Breast epithelium (tissue), 4 donors: ENCODE measurements around the gene PKNOX2. TPM values are rescaled to one million over a fixed set of nuclear protein-coding genes. Genes with fewer than 3 reads are reported as not detected.

Source experiments
- DNase-seq, 2 donors: peaks; one replicate each; pipeline ENCODE4 v3.0.0-alpha.2; 2019; ENCODE audit warnings: low spot score in 2 of 2
- H3K27ac ChIP-seq, 2 donors: fragments of 200-600 bp; sonication (generic) in 1 of 2; one replicate each; pipeline ENCODE4 v1.5.1; 2016 to 2019; ENCODE audit warnings: mild to moderate bottlenecking in 1 of 2
- H3K27me3 ChIP-seq, 2 donors: fragments of 200-600 bp; sonication (generic) in 1 of 2; one replicate each; pipeline versions ENCODE4 v1.5.1 to v1.6.0; 2017 to 2019; ENCODE audit warnings: control low read depth in 1 of 2, mild to moderate bottlenecking in 1 of 2
- H3K36me3 ChIP-seq: fragments of 200-600 bp; one replicate; pipeline ENCODE4 v1.5.1; 2019
- H3K4me1 ChIP-seq, 2 donors: fragments of 200-600 bp; sonication (generic); one replicate each; pipeline ENCODE4 v1.5.1; 2016 to 2019; ENCODE audit warnings: control low read depth in 1 of 2
- H3K4me3 ChIP-seq, 3 donors: fragments of 200-600 bp; sonication (generic); 1 replicate in 2 of 3; 2 replicates in 1 of 3; pipeline ENCODE4 v1.5.1; 2016 to 2019; ENCODE audit warnings: mild to moderate bottlenecking in 3 of 3, moderate library complexity in 2 of 3
- H3K9me3 ChIP-seq, 2 donors: fragments of 200-600 bp; sonication (generic) in 1 of 2; one replicate each; pipeline ENCODE4 v1.5.1; 2016 to 2019; ENCODE audit warnings: control low read depth in 1 of 2
- POLR2A ChIP-seq: fragments of 450-650 bp; IDR thresholded peaks from one replicate; pipeline ENCODE4 v1.6.1; 2016; ENCODE audit warnings: antibody characterized with exemption, mild to moderate bottlenecking, moderate library complexity
- POLR2AphosphoS5 ChIP-seq, 3 donors: sonication (generic); formaldehyde crosslinking; IDR thresholded peaks; one replicate each; pipeline ENCODE4 v1.6.1; 2017; ENCODE audit warnings: antibody characterized with exemption in 3 of 3
- intact Hi-C: fragments of 100-400 bp; cut with DNase I; formaldehyde crosslinking; loops from one replicate; pipeline ENCODE4 v1.15.1; 2023; ENCODE audit warnings: low total_unique reads
- total RNA-seq, 3 donors: library from RNA; depleted of rRNA; stranded (reverse); fragments of >200 nt; gene quantifications; one replicate each; pipeline ENCODE4 v1.1.0, GENCODE V29; 2016
- TF ChIP-seq, protein P1 (sequence below), 3 donors: fragments of 450-650 bp; IDR thresholded peaks; one replicate each; pipeline ENCODE4 v1.5.1; 2016 to 2017; ENCODE audit warnings: antibody characterized with exemption in 3 of 3, mild to moderate bottlenecking in 3 of 3, moderate library complexity in 3 of 3

The PKNOX2 gene
- total RNA-seq, 3 donors from 2014 or later = 0.32 to 1.0 (median 0.66) TPM

DNA sequence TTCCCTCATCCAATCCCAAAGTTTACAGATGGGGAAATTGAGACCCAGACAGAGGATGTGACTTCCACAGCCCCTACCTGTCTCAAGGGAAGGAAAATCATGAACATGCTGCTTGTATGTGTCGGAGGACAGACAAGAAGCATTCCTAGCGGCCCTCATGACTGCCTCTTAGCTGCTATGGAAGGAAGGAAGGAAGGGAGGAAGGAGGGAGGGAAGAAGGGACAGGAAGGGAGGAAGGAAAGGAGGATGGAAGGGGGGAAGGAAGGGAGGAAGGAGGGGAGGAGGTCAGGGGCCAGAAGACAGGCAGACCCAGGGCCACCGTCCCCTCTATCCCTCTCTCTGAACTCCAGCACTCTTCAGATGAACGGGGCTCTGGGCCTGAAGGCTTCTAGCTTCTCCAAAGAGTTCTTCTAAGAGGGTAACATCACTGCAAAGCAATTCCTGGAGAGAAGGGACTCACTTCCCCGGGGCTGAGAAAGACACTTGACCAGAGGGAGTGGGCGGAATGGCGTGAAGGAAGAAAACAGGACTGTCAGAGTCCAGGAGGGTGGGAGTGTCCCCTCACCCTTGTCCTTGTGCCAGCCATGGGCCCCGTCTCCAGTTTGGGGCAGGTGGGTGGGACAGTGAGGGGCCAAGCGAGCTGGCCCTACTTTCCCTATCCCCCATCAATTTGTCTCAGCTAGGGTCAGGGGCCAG is 182.2 kb downstream of the PKNOX2 start:
- Histone ChIP-seq H3K4me1 (no peaks in the 10 kb centered on the region), H3K9me3 (no peaks in the 10 kb centered on the region), H3K36me3 (no peaks in the 10 kb centered on the region), H3K27ac (no peak overlapping the region), H3K4me3 (no peak overlapping the region), H3K27me3 (no peaks in the 10 kb centered on the region)
- intact Hi-C loops = no loop called here
- no peak for DNase-seq
- TF ChIP-seq, protein P1, sequence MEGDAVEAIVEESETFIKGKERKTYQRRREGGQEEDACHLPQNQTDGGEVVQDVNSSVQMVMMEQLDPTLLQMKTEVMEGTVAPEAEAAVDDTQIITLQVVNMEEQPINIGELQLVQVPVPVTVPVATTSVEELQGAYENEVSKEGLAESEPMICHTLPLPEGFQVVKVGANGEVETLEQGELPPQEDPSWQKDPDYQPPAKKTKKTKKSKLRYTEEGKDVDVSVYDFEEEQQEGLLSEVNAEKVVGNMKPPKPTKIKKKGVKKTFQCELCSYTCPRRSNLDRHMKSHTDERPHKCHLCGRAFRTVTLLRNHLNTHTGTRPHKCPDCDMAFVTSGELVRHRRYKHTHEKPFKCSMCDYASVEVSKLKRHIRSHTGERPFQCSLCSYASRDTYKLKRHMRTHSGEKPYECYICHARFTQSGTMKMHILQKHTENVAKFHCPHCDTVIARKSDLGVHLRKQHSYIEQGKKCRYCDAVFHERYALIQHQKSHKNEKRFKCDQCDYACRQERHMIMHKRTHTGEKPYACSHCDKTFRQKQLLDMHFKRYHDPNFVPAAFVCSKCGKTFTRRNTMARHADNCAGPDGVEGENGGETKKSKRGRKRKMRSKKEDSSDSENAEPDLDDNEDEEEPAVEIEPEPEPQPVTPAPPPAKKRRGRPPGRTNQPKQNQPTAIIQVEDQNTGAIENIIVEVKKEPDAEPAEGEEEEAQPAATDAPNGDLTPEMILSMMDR (IDR thresholded peaks at IDR 0.05) = no peak
- TF ChIP-seq POLR2AphosphoS5 (IDR thresholded peaks at IDR 0.05) = no peak
- TF ChIP-seq POLR2A = no peak

DNA sequence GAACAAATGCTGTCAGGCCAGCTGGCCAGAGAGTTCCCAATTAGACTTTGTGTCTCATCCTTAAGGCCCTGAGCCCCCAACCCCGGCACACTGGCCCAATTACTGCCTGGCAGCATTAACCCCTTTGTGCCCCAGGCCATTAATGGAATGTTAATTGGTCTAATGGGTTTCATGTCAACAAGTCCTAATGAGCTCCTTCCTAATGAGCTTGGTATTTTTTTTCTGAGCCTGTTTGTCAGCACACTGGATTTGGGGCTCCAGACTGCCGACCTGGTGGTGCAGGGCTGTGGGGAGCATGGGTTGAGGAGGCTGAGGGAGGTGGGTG is 182.7 kb downstream of the PKNOX2 start:
- H3K36me3 ChIP-seq = no peaks in the 10 kb centered on the region
- no peaks in the 10 kb centered on the region for H3K9me3 ChIP-seq
- intact Hi-C loops = no loop called here
- H3K27ac ChIP-seq = no peak overlapping the region
- no peaks in the 10 kb centered on the region for H3K4me1 ChIP-seq
- H3K27me3 ChIP-seq = no peaks in the 10 kb centered on the region
- DNase-seq = no peak
- no peak overlapping the region for H3K4me3 ChIP-seq
- TF ChIP-seq, protein P1 (IDR thresholded peaks at IDR 0.05) = no peak
- TF ChIP-seq POLR2AphosphoS5 (IDR thresholded peaks at IDR 0.05) (no peak), POLR2A (no peak)

DNA sequence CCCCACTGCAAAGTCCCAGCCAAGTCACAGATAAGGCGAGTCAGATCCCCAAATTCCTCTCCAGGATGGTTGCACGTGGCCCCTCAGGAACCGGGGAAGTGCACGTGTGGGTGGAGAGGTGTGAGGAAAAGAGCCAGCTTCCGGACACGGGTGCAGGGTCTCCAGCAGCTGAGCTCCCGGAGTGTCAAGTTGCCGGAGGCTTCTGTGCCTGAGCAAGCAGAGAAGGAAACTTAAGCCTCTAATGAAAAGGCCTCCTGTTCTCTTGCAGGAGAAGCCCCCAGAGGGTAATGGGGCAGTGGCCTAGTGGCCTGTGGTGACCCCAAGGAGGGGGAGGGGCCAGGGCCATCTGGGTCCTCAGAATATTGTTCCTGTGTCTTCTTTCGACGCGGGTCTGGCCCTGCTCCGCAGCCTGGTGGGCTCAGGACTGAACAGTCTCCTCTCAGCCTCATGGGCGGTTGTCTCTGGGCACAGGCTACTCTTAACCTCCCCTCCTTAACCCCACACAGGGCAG is 183.6 kb downstream of the PKNOX2 start:
- DNase-seq = no peak
- Histone ChIP-seq H3K27ac (no peak overlapping the region), H3K9me3 (no peaks in the 10 kb centered on the region), H3K4me1 (no peaks in the 10 kb centered on the region), H3K27me3 (no peaks in the 10 kb centered on the region), H3K36me3 (no peaks in the 10 kb centered on the region), H3K4me3 (no peak overlapping the region)
- TF ChIP-seq, protein P1 (IDR thresholded peaks at IDR 0.05) = no peak
- no peak for TF ChIP-seq POLR2AphosphoS5 (IDR thresholded peaks at IDR 0.05)
- TF ChIP-seq POLR2A = no peak
- intact Hi-C loops = no loop called here

DNA sequence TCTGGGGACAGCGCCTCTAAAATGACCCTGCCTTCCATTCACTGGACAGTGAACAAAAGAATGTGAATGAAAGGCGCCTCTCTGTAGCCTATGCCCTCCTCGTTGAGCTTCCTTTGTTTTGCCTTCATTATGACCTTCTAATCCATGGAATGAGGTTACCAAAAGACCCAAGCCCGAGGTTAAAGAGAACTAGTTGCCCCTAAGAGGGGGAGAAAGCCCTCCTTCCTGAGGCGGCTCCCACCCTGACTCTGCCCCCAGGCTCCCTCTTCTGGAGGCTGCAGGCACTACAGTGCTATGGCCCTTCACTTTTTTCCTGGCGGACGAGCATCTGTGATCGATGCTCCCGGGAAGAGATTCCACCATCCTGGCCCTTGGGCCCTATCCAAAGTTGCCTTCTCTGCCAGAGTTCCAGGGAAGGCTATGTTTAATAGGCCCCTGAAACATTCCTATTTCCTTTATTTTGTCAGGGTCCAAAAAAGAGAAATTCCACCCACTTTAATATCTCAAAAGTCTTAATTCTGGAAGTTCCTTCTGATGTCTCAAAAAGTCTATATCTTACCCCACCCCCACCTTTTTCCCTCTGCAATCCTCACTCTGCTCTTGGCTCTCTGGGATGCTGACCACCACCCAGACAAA is 184.2 kb downstream of the PKNOX2 start:
- no peak overlapping the region for H3K27ac ChIP-seq
- intact Hi-C loops = no loop called here
- H3K36me3 ChIP-seq = no peaks in the 10 kb centered on the region
- no peaks in the 10 kb centered on the region for H3K9me3 ChIP-seq
- H3K4me1 ChIP-seq = no peaks in the 10 kb centered on the region
- no peak overlapping the region for H3K4me3 ChIP-seq
- H3K27me3 ChIP-seq = no peaks in the 10 kb centered on the region
- DNase-seq = no peak
- TF ChIP-seq, protein P1 (IDR thresholded peaks at IDR 0.05) = peak; percentile 43 to 58 (median 48)
- no peak for TF ChIP-seq POLR2A
